Calu3 (cell line): Measurements from ENCODE around the gene DRC7. TPM values are rescaled to one million over a fixed set of nuclear protein-coding genes. Genes with fewer than 3 reads are reported as not detected.

ENCODE experiments used
- BruUV-seq: library from RNA; stranded (reverse); fragments of 400-500 nt; replicated peaks from 2 replicates; lab custom pipeline; 2021; lab: Mats Ljungman, UMichigan
- CTCF ChIA-PET: fragments of 300-600 bp; sonication (Branson Sonifier 250); formaldehyde crosslinking; loops from one replicate; lab custom pipeline; 2022; ENCODE audit warnings: antibody characterized with exemption; lab: Charles Lee
- DNase-seq: peaks from one replicate; pipeline ENCODE4 v3.0.0; 2022
- H3K27ac Mint-ChIP-seq: one replicate; pipeline ENCODE4 v1.8.0; 2022; ENCODE audit warnings: mixed read lengths; ENCODE audit not compliant: unreplicated experiment
- H3K27me3 Mint-ChIP-seq: one replicate; pipeline ENCODE4 v1.8.0; 2022; ENCODE audit warnings: mixed read lengths; ENCODE audit not compliant: unreplicated experiment
- H3K36me3 Mint-ChIP-seq: one replicate; pipeline ENCODE4 v1.8.0; 2022; ENCODE audit warnings: mild to moderate bottlenecking, moderate library complexity, mixed read lengths; ENCODE audit not compliant: insufficient read depth, unreplicated experiment
- H3K4me1 Mint-ChIP-seq: one replicate; pipeline ENCODE4 v1.8.0; 2022; ENCODE audit warnings: mild to moderate bottlenecking, low read depth, mixed read lengths; ENCODE audit not compliant: unreplicated experiment
- H3K4me3 Mint-ChIP-seq: one replicate; pipeline ENCODE4 v1.8.0; 2022; ENCODE audit warnings: mild to moderate bottlenecking, low read depth, moderate library complexity, mixed read lengths; ENCODE audit not compliant: unreplicated experiment
- H3K9me3 Mint-ChIP-seq: one replicate; pipeline ENCODE4 v1.8.0; 2022; ENCODE audit warnings: low read depth, mixed read lengths; ENCODE audit not compliant: unreplicated experiment
- CTCF ChIP-seq: fragments of 200-600 bp; IDR thresholded peaks from one replicate; pipeline ENCODE4 v1.8.0; 2022; ENCODE audit warnings: antibody characterized with exemption; ENCODE audit not compliant: unreplicated experiment
- intact Hi-C: fragments of 100-400 bp; cut with micrococcal nuclease; formaldehyde crosslinking; loops from one replicate; pipeline ENCODE4 v1.10.0; 2022; ENCODE audit not compliant: unreplicated experiment
- total RNA-seq: library from RNA; stranded (reverse); gene quantifications from 2 replicates; pipeline ENCODE4 v1.2.3, GENCODE V29; 2022

DRC7 gene
- total RNA-seq, 1 experiment from 2014 or later, result not detected

- CTCF ChIA-PET, result interaction anchor here (2.7 to 6.2 kb wide), 3 partner anchors 26 to 59 kb away, joined by 16 to 38 read pairs (median 25); no protein-coding TSS in a partner anchor
- no peak for DNase-seq
- intact Hi-C loops, result loop anchor here (1.0 to 2.0 kb wide), 5 partner anchors 21 to 73 kb away; partner anchors contain the start of gene ADGRG1
- peaks cover 62% of the 10 kb centered on the region for H3K36me3 Mint-ChIP-seq
- H3K4me1 Mint-ChIP-seq, result peaks cover 21% of the 10 kb centered on the region
- TF ChIP-seq CTCF, result no peak
- no peak overlapping the region for H3K4me3 Mint-ChIP-seq
- no peaks in the 10 kb centered on the region for H3K27me3 Mint-ChIP-seq
- no TSS peak for BruUV-seq
- H3K9me3 Mint-ChIP-seq, result no peaks in the 10 kb centered on the region
- no peak overlapping the region for H3K27ac Mint-ChIP-seq
Measured at GRCh38 chr16:57649443-57649751, 45.2 kb upstream of the DRC7 start.

- Mint-ChIP-seq H3K4me3 (no peak overlapping the region), H3K36me3 (peaks cover 63% of the 10 kb centered on the region), H3K4me1 (peaks cover 21% of the 10 kb centered on the region), H3K27me3 (no peaks in the 10 kb centered on the region), H3K27ac (no peak overlapping the region), H3K9me3 (no peaks in the 10 kb centered on the region)
- no TSS peak for BruUV-seq
- CTCF ChIA-PET, result interaction anchor here (0.6 to 6.2 kb wide), 4 partner anchors 11 to 59 kb away, joined by 3 to 38 read pairs (median 14); no protein-coding TSS in a partner anchor
- DNase-seq, result no peak
- intact Hi-C loops, result loop anchor here (1.0 to 2.0 kb wide), 5 partner anchors 22 to 74 kb away; partner anchors contain the start of gene ADGRG1
- no peak for TF ChIP-seq CTCF
Measured at GRCh38 chr16:57649846-57650245, 44.8 kb upstream of the DRC7 start.

- no TSS peak for BruUV-seq
- CTCF ChIA-PET, result interaction anchor here (0.6 kb wide), 1 partner anchor 470 kb away, joined by 3 read pairs; no protein-coding TSS in a partner anchor
- no peaks in the 10 kb centered on the region for H3K27me3 Mint-ChIP-seq
- no peak overlapping the region for H3K4me3 Mint-ChIP-seq
- intact Hi-C loops, result no loop called here
- DNase-seq, result no peak
- H3K9me3 Mint-ChIP-seq, result no peaks in the 10 kb centered on the region
- peaks cover 80% of the 10 kb centered on the region for H3K36me3 Mint-ChIP-seq
- peaks cover 9% of the 10 kb centered on the region for H3K4me1 Mint-ChIP-seq
- TF ChIP-seq CTCF, result no peak
- H3K27ac Mint-ChIP-seq, result peak overlapping the region; percentile 45
Measured at GRCh38 chr16:57651344-57652333, 43.0 kb upstream of the DRC7 start.

GRCh38 chr16:57652695-57653471, 41.7 kb upstream of the DRC7 start:
- no TSS peak for BruUV-seq
- no peaks in the 10 kb centered on the region for H3K27me3 Mint-ChIP-seq
- CTCF ChIA-PET, result no interaction called here

More at GRCh38 chr16:57652695-57653471, 41.7 kb upstream of the DRC7 start:
- H3K4me1 Mint-ChIP-seq, result peaks cover 4% of the 10 kb centered on the region
- intact Hi-C loops, result no loop called here
- no peak overlapping the region for H3K27ac Mint-ChIP-seq
- no peak overlapping the region for H3K4me3 Mint-ChIP-seq
- no peak for DNase-seq
- H3K9me3 Mint-ChIP-seq, result no peaks in the 10 kb centered on the region
- TF ChIP-seq CTCF, result no peak
- H3K36me3 Mint-ChIP-seq, result peaks cover 77% of the 10 kb centered on the region
